HG03175 (cell line): ENCODE data around the gene VPS26A.

ENCODE experiments used
- ATAC-seq: cut with Tn5 transposase; IDR thresholded peaks from one replicate; pipeline ENCODE4 v1.9.1; 2021; ENCODE audit warnings: mild to moderate bottlenecking, moderate library complexity; ENCODE audit not compliant: unreplicated experiment

VPS26A gene

GRCh38 chr10:69123747-69124562 lies at the start of gene VPS26A:
TSS of gene VPS26A (plus strand) at chr10:69124178. CDS start at chr10:69124278, 100 bp downstream.
- peak; percentile 90 for ATAC-seq

DNA sequence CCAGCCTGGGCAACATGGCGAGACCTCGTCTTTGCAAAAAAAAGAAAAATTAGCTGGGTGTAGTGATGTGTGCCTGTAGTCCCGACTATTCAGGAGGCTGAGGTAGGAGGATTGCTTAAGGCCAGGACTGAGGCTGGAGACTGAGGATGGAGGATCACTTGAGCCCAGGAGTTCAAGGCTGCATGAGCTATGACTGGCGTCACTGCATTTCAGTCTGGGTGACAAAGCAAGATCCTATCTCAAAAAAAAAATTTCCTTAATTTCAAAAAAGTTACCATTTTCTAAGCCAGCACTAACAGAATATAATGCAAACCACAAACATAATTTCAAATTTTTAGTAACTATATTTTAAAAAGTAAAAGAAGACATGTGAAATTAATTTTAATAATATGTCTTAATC lies 49.4 kb upstream of the VPS26A start:
- no peak for ATAC-seq

DNA sequence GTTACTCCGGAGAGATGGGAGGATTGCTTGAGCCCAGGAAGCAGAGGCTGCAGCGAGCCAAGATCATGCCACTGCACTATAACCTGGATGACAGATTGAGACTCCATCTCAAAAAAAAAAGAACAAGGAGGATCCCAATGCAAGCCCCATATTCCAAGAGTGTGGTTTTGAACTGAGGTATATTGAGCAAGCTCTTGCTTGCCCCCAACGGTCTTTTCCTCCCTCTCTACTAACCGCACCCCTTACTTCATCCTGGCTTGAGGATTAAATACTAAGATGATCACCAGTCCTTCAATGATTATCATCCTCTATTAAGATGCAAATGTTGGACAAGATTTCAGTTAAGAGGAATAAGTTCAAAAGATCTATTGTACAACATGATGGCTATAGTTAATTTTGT lies 48.5 kb upstream of the VPS26A start:
- no peak for ATAC-seq

DNA sequence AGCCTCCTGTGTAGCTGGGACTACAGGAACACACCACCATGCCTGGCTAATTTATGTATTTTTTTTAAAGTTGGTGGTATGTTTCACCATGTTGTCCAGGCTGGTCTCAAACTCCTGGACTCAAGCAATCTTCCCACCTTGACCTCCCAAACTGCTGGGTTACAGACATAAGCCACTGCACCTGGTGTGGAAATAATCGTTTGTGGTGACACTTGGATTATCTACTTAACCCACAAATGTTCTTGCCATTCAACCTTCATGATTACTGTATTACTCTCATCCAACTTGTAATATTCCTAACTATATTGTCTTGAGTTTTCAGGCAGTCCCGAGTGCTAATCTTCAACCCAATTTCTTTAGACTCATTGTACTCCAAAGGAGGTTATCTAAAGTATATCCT lies 45.7 kb upstream of the VPS26A start:
- no peak for ATAC-seq

GRCh38 chr10:69080226-69080625 lies 43.8 kb upstream of the VPS26A start:
- ATAC-seq, result no peak

GRCh38 chr10:69086001-69086509 lies 37.9 kb upstream of the VPS26A start:
- no peak for ATAC-seq

DNA sequence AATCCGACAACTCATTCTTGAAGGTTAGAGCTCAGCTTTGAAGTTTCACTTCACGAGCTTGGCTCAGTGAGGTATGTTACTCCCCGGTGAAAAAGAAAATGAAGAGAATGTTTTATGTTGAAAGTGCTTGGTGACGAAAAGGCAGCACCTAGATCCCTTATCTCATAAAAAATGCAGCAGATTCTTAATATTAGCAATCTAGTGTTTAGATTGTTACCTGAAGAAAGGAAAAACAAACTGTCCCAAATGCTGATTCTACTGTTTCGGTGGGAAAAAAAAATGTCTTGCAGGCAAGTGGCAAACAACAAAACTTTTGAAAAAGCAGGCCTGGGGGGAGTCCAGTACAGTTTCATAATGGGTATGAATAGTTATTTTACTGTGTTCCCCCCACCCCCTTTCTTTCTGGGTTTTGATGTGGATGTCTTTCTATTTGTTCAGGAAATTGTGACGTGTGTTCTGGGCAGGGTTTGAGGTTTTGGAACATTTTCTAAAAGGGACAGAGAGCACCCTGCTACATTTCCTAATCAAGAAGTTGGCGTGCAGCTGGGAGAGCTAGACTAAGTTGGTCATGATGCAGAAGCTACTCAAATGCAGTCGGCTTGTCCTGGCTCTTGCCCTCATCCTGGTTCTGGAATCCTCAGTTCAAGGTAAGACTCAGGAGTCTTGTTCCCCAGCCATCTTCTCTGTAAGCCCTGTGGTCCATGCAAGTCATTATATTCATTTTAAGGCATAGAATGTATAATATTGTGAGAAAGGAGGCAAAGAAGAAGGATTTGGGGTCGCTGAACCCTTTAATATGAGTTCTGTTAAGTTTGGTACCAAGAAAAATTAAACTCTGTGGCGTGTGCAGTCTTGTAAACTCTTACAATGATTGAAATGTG lies 36.1 kb upstream of the VPS26A start, which contains the start of gene SRGN:
Gene SRGN (plus strand): TSS at position 514 of the 881 bp plus-strand sequence. CDS start 55 bp downstream, at position 569.
- peak; percentile 50 for ATAC-seq

DNA sequence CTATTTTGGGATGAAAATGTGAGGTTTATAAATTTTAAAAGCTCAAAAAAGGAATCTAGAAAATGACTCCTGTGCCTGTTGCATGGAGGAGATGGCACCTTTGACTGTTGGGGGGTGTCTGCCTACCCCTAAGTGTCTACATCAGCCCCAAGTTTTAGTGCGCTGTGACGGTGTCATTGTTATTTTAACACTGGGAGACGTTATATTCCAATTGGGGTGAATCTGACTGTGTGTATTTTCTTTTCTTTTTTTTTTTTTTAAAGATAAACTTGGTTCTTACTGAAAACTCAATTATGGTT lies 35.6 kb upstream of the VPS26A start:
- ATAC-seq, result no peak

DNA sequence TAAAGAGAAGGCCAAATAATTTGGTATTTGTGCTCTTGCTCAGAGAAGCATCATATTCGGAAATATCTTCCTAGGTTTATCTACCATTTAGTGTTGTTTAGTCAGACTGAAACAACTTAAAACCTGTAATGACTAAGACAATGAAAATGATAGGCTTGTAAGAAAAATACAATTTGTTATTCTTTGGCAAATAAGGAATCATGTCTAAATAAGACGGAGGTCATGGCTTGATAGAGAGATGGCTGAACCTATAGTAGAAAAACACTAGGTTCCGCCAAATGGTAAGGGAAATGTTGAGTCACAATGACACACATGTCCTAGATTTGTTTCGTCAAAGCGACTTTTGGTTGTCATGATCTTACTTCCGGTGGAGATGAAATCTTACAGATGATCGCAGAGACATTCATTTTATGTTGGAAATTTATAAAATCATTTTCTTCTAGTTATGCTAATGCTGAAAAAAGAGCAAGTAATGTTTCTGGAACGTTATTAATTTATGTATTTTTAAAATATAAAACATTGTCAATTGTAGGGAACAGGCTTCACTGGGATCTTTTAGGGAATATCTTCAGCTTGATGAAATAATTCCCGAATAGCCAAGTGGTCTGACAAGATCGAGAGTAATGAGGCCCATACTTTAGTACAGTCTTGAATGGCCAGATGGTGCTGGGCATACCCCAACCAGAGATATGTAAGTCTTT lies 35.0 kb upstream of the VPS26A start:
- peak; percentile 35 for ATAC-seq

- peak; percentile 52 for ATAC-seq
Observed at GRCh38 chr10:69089638-69090599, 34.1 kb upstream of the VPS26A start.

DNA sequence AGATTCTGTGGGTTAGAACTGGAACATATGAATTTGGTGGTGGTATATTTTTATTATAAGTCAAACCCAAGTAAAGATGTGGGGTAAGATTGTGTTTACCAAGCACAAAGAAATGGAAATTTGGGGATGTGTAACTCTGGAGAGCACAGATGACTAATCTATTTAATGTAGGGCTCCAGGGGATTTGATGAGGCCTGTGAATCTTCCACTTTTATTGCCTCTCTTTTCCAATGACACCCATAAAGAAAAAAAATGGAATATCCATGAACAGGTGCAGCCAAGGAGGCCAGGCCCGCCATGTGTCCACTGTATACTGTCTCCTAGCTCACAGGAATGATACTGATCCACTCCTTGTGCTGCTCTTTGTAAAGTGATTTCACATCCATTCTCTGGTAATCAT lies 33.3 kb upstream of the VPS26A start:
- no peak for ATAC-seq

DNA sequence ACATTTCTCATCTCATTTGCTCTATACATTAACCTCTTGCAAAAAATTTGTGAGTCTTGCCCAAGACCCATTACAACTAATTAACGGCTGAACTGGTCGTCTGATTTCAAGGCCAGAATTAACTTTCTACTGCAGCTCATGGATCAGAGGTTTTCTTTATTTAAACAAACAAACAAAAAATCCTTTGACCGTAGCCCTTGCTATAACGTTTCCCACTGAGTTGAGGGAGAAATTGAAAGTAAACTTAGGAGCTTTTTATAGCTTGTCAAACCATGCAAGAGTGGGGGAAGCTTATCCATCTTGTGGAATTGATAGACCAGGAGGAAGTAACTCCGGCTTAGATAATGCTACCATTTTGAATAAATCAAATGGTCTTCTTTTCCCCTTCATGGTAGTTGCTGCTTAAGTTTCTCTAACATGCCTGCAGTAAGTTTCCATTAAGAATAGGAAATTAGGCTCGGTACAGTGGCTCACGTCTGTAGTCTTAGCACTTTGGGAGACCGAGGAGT lies 32.8 kb upstream of the VPS26A start:
- no peak for ATAC-seq

DNA sequence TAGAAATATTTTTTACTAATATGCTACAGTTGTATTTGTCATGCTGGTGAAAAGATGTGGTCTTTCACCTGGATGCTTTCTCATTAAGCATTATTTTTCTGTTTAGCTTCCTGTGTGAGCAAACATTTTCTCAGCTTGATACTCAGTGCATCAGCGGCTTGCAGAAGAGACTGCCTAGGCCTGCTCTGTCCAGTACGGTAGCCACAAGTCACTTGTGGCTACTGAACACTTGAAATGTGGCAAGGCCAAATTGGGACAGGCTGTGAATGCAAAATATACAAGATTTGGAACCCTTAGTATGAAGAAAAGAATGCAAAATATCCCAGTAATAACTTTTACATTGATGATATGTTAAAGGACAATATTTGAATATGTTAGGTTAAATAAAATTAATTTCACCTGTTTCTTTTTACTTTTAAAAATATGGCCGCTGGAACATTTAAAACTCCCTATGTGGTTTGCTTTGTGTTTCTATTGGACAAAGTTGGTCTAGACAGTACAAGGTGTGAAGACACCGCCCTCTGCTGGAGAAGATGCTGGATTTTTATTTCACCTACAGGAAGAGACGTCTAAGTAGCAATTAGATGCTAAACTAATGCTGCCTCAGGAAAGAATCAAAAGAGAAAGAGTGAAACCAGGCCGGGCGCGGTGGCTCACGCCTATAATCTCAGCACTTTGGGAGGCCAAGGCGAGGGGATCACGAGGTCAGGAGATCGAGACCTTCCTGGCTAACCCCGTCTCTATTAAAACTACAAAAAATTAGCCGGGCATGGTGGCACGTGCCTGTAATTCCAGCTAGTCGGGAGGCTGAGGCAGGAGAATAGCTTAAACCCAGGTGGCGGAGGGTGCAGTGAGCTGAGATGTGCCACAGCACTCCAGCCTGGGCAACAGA lies 30.8 kb upstream of the VPS26A start:
- peak; percentile 36 for ATAC-seq

GRCh38 chr10:69093933-69094332 lies 30.0 kb upstream of the VPS26A start:
- ATAC-seq, result no peak

- peak; percentile 53 for ATAC-seq
Observed at GRCh38 chr10:69096045-69096444, 27.9 kb upstream of the VPS26A start.

DNA sequence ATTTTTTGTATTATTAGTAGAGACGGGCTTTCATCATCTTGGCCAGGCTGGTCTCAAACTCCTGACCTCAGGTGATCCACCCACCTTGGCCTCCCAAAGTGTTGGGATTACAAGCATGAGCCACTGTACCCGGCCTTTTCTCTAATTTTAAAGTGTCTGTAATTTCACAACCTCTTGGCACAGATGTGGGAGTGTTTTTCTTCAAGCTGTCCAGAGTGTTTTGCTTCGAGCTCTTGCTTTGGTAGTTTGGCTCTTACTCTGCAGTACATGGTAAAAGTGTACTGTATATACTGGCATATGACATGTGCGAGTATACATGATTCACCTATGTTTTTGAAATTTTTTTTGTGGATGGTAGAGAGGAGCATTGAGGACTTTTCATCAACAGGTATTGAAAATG lies 26.2 kb upstream of the VPS26A start:
- ATAC-seq, result no peak

GRCh38 chr10:69100136-69100872 lies 23.7 kb upstream of the VPS26A start:
- no peak for ATAC-seq

DNA sequence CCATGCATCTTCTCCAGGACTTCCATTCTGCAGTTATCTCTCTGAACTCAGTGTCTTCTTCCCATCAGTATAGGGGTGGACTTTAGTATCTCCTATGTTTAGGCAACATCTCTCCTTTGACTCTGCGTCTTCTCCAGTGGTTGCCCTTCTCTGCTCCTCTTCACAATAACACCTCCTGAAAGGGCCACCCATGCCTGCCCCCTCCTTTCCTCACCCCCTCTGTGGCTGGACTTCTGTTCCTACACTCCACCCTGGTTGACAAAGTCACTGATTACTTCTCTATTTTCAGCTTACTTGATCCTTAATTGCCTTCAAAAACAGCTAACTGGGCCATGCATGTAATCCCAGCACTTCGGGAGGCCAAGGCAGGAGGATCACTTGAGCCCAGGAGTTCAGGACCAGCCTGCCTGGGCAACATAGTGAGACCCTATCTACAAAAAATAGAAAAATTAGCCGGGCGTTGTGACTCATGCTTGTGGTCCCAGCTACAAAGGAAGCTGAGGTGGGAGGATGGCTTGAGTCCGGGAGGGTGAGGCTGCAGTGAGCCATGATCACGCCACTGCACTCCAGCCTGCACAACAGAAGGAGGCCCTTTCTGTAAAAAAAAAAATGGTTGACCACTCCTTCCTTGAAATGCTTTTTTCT lies 22.4 kb upstream of the VPS26A start:
- ATAC-seq, result no peak
